GM19395 (cell line): ENCODE measurements around the gene ZNF606.
A peak's percentile ranks its signal among the peaks of the same experiment; 100 is the strongest.

Source experiments
- ATAC-seq: cut with Tn5 transposase; IDR thresholded peaks from one replicate; pipeline ENCODE4 v1.9.1; 2021; ENCODE audit warnings: mild to moderate bottlenecking, moderate library complexity; ENCODE audit not compliant: unreplicated experiment

ZNF606 gene

GRCh38 chr19:58002384-58003173 lies at the start of gene ZNF606:
Gene ZNF606 (minus strand): TSS chr19:58002820. CDS start chr19:58001319, 1,501 bp downstream.
- ATAC-seq, result peak; percentile 91

GRCh38 chr19:58052256-58052655 lies 49.6 kb upstream of the ZNF606 start:
- no peak for ATAC-seq

GRCh38 chr19:58047672-58048071 lies 45.1 kb upstream of the ZNF606 start:
- no peak for ATAC-seq

- no peak for ATAC-seq
Observed at GRCh38 chr19:58046856-58047255, 44.2 kb upstream of the ZNF606 start.

GRCh38 chr19:58045411-58046050 lies 42.9 kb upstream of the ZNF606 start:
- ATAC-seq, result no peak

- ATAC-seq, result no peak
Observed at GRCh38 chr19:58044886-58045285, 42.3 kb upstream of the ZNF606 start.

- ATAC-seq, result no peak
Observed at GRCh38 chr19:58044391-58044790, 41.8 kb upstream of the ZNF606 start.

GRCh38 chr19:58042495-58043340 lies 40.1 kb upstream of the ZNF606 start:
- ATAC-seq, result no peak

GRCh38 chr19:58040751-58041525 lies 38.3 kb upstream of the ZNF606 start:
- no peak for ATAC-seq

- no peak for ATAC-seq
Observed at GRCh38 chr19:58038688-58039204, 36.1 kb upstream of the ZNF606 start.

- no peak for ATAC-seq
Observed at GRCh38 chr19:58037927-58038687, 35.5 kb upstream of the ZNF606 start.

GRCh38 chr19:58035863-58036262 lies 33.2 kb upstream of the ZNF606 start:
- ATAC-seq, result no peak

- ATAC-seq, result no peak
Observed at GRCh38 chr19:58034477-58034793, 31.8 kb upstream of the ZNF606 start.

- no peak for ATAC-seq
Observed at GRCh38 chr19:58033741-58034476, 31.3 kb upstream of the ZNF606 start, which contains the start of gene ZSCAN1. Gene ZSCAN1 (plus strand): TSS chr19:58034025. CDS start chr19:58037837, 3,812 bp downstream.

GRCh38 chr19:58024661-58025060 lies 22.0 kb upstream of the ZNF606 start:
- no peak for ATAC-seq

- no peak for ATAC-seq
Observed at GRCh38 chr19:58022283-58022660, 19.7 kb upstream of the ZNF606 start.

- no peak for ATAC-seq
Observed at GRCh38 chr19:58021541-58022282, 19.1 kb upstream of the ZNF606 start.

- ATAC-seq, result no peak
Observed at GRCh38 chr19:58020129-58020528, 17.5 kb upstream of the ZNF606 start.
